Measurements from ENCODE around the gene COL7A1. TPM values are rescaled to one million over a fixed set of nuclear protein-coding genes. Genes with fewer than 3 reads are reported as not detected.

COL7A1 gene
- total RNA-seq, 1 experiment from 2014 or later, result 5.2 TPM

GRCh38 chr3:48601622-48601994, 6.5 kb upstream of the COL7A1 start:
- no peak overlapping the region for H3K4me3 ChIP-seq (ENCODE audit: low read depth, low read length)
- H3K36me3 ChIP-seq (ENCODE audit: control insufficient read depth, insufficient read depth, low read length), result peaks cover 7% of the 10 kb centered on the region
- ChIA-PET CTCF (interaction anchor here (0.6 to 1.2 kb wide), 3 partner anchors 11 to 165 kb away, joined by 3 to 4 read pairs (median 3); no protein-coding TSS in a partner anchor), POLR2A (no interaction called here)
- BruUV-seq (replicated peaks), result no TSS peak
- H3K27ac Mint-ChIP-seq (ENCODE audit: unreplicated experiment), result no peak overlapping the region
- DNase-seq, result no peak
- H3K4me3 Mint-ChIP-seq (ENCODE audit: unreplicated experiment), result no peak overlapping the region
- H3K9me3 ChIP-seq, result no peaks in the 10 kb centered on the region
- intact Hi-C loops (cut with micrococcal nuclease; ENCODE audit: unreplicated experiment), result no loop called here
- no peak for TF ChIP-seq CTCF (IDR thresholded peaks at IDR 0.05; ENCODE audit: insufficient read depth in 1 of 2, low read depth in 1 of 2, low read length in 1 of 2, severe bottlenecking in 1 of 2, unreplicated experiment in 1 of 2)
- peaks cover 76% of the 10 kb centered on the region for H3K36me3 Mint-ChIP-seq (ENCODE audit: insufficient read depth, unreplicated experiment)
- H3K9me3 Mint-ChIP-seq (ENCODE audit: unreplicated experiment), result no peaks in the 10 kb centered on the region
- no peaks in the 10 kb centered on the region for H3K4me1 Mint-ChIP-seq (ENCODE audit: low read depth, unreplicated experiment)
- H3K27me3 ChIP-seq (replicated peaks; ENCODE audit: control insufficient read depth, insufficient read depth, low read length), result no peaks in the 10 kb centered on the region
- H3K27me3 Mint-ChIP-seq (ENCODE audit: insufficient read depth, unreplicated experiment), result no peaks in the 10 kb centered on the region
- H3K4me1 ChIP-seq, result peaks cover 3% of the 10 kb centered on the region; the same call in 1 of the 2 replicates

GRCh38 chr3:48600711-48601621, 5.8 kb upstream of the COL7A1 start:
- H3K4me1 Mint-ChIP-seq (ENCODE audit: low read depth, unreplicated experiment), result peaks cover 4% of the 10 kb centered on the region
- BruUV-seq (replicated peaks), result TSS peak; percentile 8
- POLR2A ChIA-PET, result no interaction called here
- H3K36me3 Mint-ChIP-seq (ENCODE audit: insufficient read depth, unreplicated experiment), result peaks cover 76% of the 10 kb centered on the region
- intact Hi-C loops (cut with micrococcal nuclease; ENCODE audit: unreplicated experiment), result no loop called here
- H3K9me3 ChIP-seq, result no peaks in the 10 kb centered on the region
- no peaks in the 10 kb centered on the region for H3K27me3 ChIP-seq (replicated peaks; ENCODE audit: control insufficient read depth, insufficient read depth, low read length)
- H3K36me3 ChIP-seq (ENCODE audit: control insufficient read depth, insufficient read depth, low read length), result peaks cover 7% of the 10 kb centered on the region
- no peak for TF ChIP-seq CTCF (IDR thresholded peaks at IDR 0.05; ENCODE audit: insufficient read depth in 1 of 2, low read depth in 1 of 2, low read length in 1 of 2, severe bottlenecking in 1 of 2, unreplicated experiment in 1 of 2)
- CTCF ChIA-PET, result interaction anchor here (0.7 to 1.2 kb wide), 2 partner anchors 52 to 165 kb away, joined by 3 to 4 read pairs; no protein-coding TSS in a partner anchor
- DNase-seq, result no peak
- peaks cover 5% of the 10 kb centered on the region for H3K4me1 ChIP-seq
- H3K27me3 Mint-ChIP-seq (ENCODE audit: insufficient read depth, unreplicated experiment), result no peaks in the 10 kb centered on the region
- no peak overlapping the region for H3K4me3 ChIP-seq (ENCODE audit: low read depth, low read length)
- no peak overlapping the region for H3K27ac Mint-ChIP-seq (ENCODE audit: unreplicated experiment)
- no peaks in the 10 kb centered on the region for H3K9me3 Mint-ChIP-seq (ENCODE audit: unreplicated experiment)
- H3K4me3 Mint-ChIP-seq (ENCODE audit: unreplicated experiment), result no peak overlapping the region

GRCh38 chr3:48599509-48600285, 4.6 kb upstream of the COL7A1 start:
- H3K4me3 ChIP-seq (ENCODE audit: low read depth, low read length), result no peak overlapping the region
- H3K36me3 Mint-ChIP-seq (ENCODE audit: insufficient read depth, unreplicated experiment), result peaks cover 66% of the 10 kb centered on the region
- peaks cover 12% of the 10 kb centered on the region for H3K4me1 ChIP-seq
- peaks cover 3% of the 10 kb centered on the region for H3K36me3 ChIP-seq (ENCODE audit: control insufficient read depth, insufficient read depth, low read length)
- no peaks in the 10 kb centered on the region for H3K9me3 Mint-ChIP-seq (ENCODE audit: unreplicated experiment)
- BruUV-seq (replicated peaks), result no TSS peak
- no peaks in the 10 kb centered on the region for H3K27me3 ChIP-seq (replicated peaks; ENCODE audit: control insufficient read depth, insufficient read depth, low read length)
- intact Hi-C loops (cut with micrococcal nuclease; ENCODE audit: unreplicated experiment), result no loop called here
- ChIA-PET CTCF (no interaction called here), POLR2A (no interaction called here)
- no peaks in the 10 kb centered on the region for H3K27me3 Mint-ChIP-seq (ENCODE audit: insufficient read depth, unreplicated experiment)
- H3K27ac Mint-ChIP-seq (ENCODE audit: unreplicated experiment), result no peak overlapping the region
- DNase-seq, result no peak
- H3K4me3 Mint-ChIP-seq (ENCODE audit: unreplicated experiment), result no peak overlapping the region
- peaks cover 7% of the 10 kb centered on the region for H3K4me1 Mint-ChIP-seq (ENCODE audit: low read depth, unreplicated experiment)
- TF ChIP-seq CTCF (IDR thresholded peaks at IDR 0.05; ENCODE audit: insufficient read depth in 1 of 2, low read depth in 1 of 2, low read length in 1 of 2, severe bottlenecking in 1 of 2, unreplicated experiment in 1 of 2), result no peak
- no peaks in the 10 kb centered on the region for H3K9me3 ChIP-seq

Data from Caco-2 (cell line).